Upper lobe of left lung (tissue), 6 donors: Measurements from ENCODE around the gene GLRX. TPM values are rescaled to one million over a fixed set of nuclear protein-coding genes. Genes with fewer than 3 reads are reported as not detected.

Experiments
- ATAC-seq, 2 donors: fragments of 200-7000 bp; cut with Tn5 transposase; one replicate each; pipeline ENCODE4 v1.9.1; 2022; ENCODE audit warnings: mild to moderate bottlenecking in 2 of 2, moderate library complexity in 2 of 2; ENCODE audit not compliant: low FRiP score in 2 of 2
- DNase-seq, 2 donors: peaks; one replicate each; pipeline ENCODE4 v3.0.0-alpha.2; 2019 to 2020
- H3K27ac ChIP-seq, 4 donors: fragments of 200-600 bp; sonication (generic); one replicate each; pipeline ENCODE4 v1.5.1; 2016 to 2019
- H3K27me3 ChIP-seq, 4 donors: fragments of 200-600 bp; sonication (generic); one replicate each; pipeline ENCODE4 v1.5.1; 2017 to 2019
- H3K36me3 ChIP-seq, 4 donors: fragments of 200-600 bp; sonication (generic); one replicate each; pipeline ENCODE4 v1.5.1; 2016 to 2019
- H3K4me1 ChIP-seq, 4 donors: fragments of 200-600 bp; sonication (generic); one replicate each; pipeline ENCODE4 v1.5.1; 2018 to 2019
- H3K4me3 ChIP-seq, 4 donors: fragments of 200-600 bp; sonication (generic); one replicate each; pipeline ENCODE4 v1.5.1; 2017 to 2019; ENCODE audit warnings: mild to moderate bottlenecking in 2 of 4, moderate library complexity in 1 of 4
- H3K9me3 ChIP-seq, 4 donors: fragments of 200-600 bp; sonication (generic); one replicate each; pipeline ENCODE4 v1.5.1; 2018 to 2019
- CTCF ChIP-seq, 6 experiments: fragments of 450-650 bp in 4 of 6; fragments of 200-600 bp in 2 of 6; sonication (generic) in 2 of 6; IDR thresholded peaks; one replicate each; pipeline ENCODE4 v1.5.1; 2016 to 2019; ENCODE audit warnings: antibody characterized with exemption in 6 of 6
- EP300 ChIP-seq, 4 donors: sonication (generic); formaldehyde crosslinking; IDR thresholded peaks; one replicate each; pipeline ENCODE4 v1.5.1; 2017; ENCODE audit warnings: antibody characterized with exemption in 4 of 4, control low read depth in 2 of 4
- POLR2A ChIP-seq, 4 donors: fragments of 450-650 bp; IDR thresholded peaks; one replicate each; pipeline ENCODE4 v1.5.1; 2016 to 2017; ENCODE audit warnings: antibody characterized with exemption in 4 of 4, mild to moderate bottlenecking in 2 of 4
- POLR2AphosphoS5 ChIP-seq, 2 donors: sonication (generic); formaldehyde crosslinking; IDR thresholded peaks; one replicate each; pipeline ENCODE4 v1.5.1; 2017; ENCODE audit warnings: antibody characterized with exemption in 2 of 2
- WGBS, 2 donors: methylation state at CpG; one replicate each; pipeline ENCODE4 v1.1.5; 2017 to 2018; 5-methylcytosine and 5-hydroxymethylcytosine counted together
- total RNA-seq, 6 donors: library from RNA; depleted of rRNA in 4 of 6; stranded (reverse); fragments of >200 nt in 4 of 6; gene quantifications; one replicate each; pipeline versions ENCODE4 v1.1.0 to v1.2.1, GENCODE V29; 2016 to 2021
- donor health status: DM: no; HTN: no; CAD: no; lungs with moderate emphysema.
- donor health status: DM: no; HTN: yes; CAD: no; lungs with severe emphysema.

Gene GLRX
- total RNA-seq, 6 donors from 2014 or later: 22.0 to 99.9 (median 78.5) TPM

DNA sequence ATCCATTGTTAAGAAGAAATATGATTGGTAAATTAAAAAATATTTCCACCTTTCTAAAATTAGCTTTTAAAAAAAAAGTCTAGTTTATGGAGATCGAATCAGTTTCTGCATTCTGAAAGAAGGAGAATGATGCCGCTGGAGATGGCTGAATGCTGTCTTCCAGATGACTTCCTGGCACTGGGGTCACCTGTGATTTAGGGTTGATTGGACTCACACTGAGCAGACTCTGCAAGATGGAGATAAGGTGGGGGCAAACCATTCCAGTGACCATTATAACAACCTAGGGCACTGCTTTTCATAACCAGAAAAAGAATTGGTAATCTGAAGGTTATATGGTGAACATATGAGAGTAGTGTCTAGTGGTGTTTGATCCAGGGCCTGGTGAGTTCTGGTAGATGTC is 50.6 kb downstream of the GLRX start:
- DNase-seq (no peak), ATAC-seq (no peak)
- H3K4me1 ChIP-seq: peaks cover 0 to 11% (median 5%) of the 10 kb centered on the region in 4 donors
- H3K9me3 ChIP-seq: no peaks in the 10 kb centered on the region
- H3K27ac ChIP-seq: no peak overlapping the region
- H3K4me3 ChIP-seq: no peak overlapping the region
- no peaks in the 10 kb centered on the region for H3K27me3 ChIP-seq
- WGBS, 2 donors: 93 to 94% methylated on average over 2 of the region's 2 CpGs
- TF ChIP-seq POLR2AphosphoS5 (IDR thresholded peaks at IDR 0.05) (no peak), CTCF (IDR thresholded peaks at IDR 0.05) (no peak), EP300 (IDR thresholded peaks at IDR 0.05) (no peak), POLR2A (IDR thresholded peaks at IDR 0.05) (no peak)
- H3K36me3 ChIP-seq: peaks cover 0 to 14% (median 5%) of the 10 kb centered on the region in 4 donors

- no peak for ATAC-seq
These were observed 51.5 kb downstream of the GLRX start for GRCh38 chr5:95770830-95771708.

GRCh38 chr5:95768731-95769130 is 53.8 kb downstream of the GLRX start:
- H3K36me3 ChIP-seq: peaks cover 0 to 25% (median 5%) of the 10 kb centered on the region in 4 donors
- WGBS, 2 donors: 95 to 97% methylated on average over 8 to 9 of the region's 9 CpGs
- no peak overlapping the region for H3K4me3 ChIP-seq
- DNase-seq: peak in 1 of 2 donors; percentile 40
- no peaks in the 10 kb centered on the region for H3K27me3 ChIP-seq
- peaks cover 0 to 7% (median 3%) of the 10 kb centered on the region in 4 donors for H3K4me1 ChIP-seq
- no peak for ATAC-seq
- no peak for TF ChIP-seq POLR2A (IDR thresholded peaks at IDR 0.05)
- no peaks in the 10 kb centered on the region for H3K9me3 ChIP-seq
- H3K27ac ChIP-seq: no peak overlapping the region

More at GRCh38 chr5:95770830-95771708, 51.5 kb downstream of the GLRX start:
- WGBS, 2 donors: 57 to 64% methylated on average over 8 of the region's 8 CpGs
- Histone ChIP-seq H3K4me1 (peaks cover 0 to 11% (median 5%) of the 10 kb centered on the region in 4 donors), H3K27me3 (no peaks in the 10 kb centered on the region), H3K9me3 (no peaks in the 10 kb centered on the region), H3K4me3 (no peak overlapping the region), H3K27ac (no peak overlapping the region), H3K36me3 (peaks cover 0 to 14% (median 5%) of the 10 kb centered on the region in 4 donors)
- TF ChIP-seq POLR2A (IDR thresholded peaks at IDR 0.05): no peak
- TF ChIP-seq CTCF (IDR thresholded peaks at IDR 0.05): no peak
- no peak for TF ChIP-seq POLR2AphosphoS5 (IDR thresholded peaks at IDR 0.05)
- TF ChIP-seq EP300 (IDR thresholded peaks at IDR 0.05): no peak
- DNase-seq: peak in 1 of 2 donors; percentile 32

- TF ChIP-seq EP300 (IDR thresholded peaks at IDR 0.05) (no peak), POLR2AphosphoS5 (IDR thresholded peaks at IDR 0.05) (no peak), CTCF (IDR thresholded peaks at IDR 0.05) (no peak), POLR2A (IDR thresholded peaks at IDR 0.05) (no peak)
- no peaks in the 10 kb centered on the region for H3K9me3 ChIP-seq
- H3K4me1 ChIP-seq: peaks cover 24 to 34% (median 31%) of the 10 kb centered on the region in 4 donors
- H3K4me3 ChIP-seq: no peak overlapping the region
- H3K27me3 ChIP-seq: no peaks in the 10 kb centered on the region
- no peak overlapping the region for H3K27ac ChIP-seq
- DNase-seq (no peak), ATAC-seq (no peak)
- 97 to 99% methylated on average over 6 of the region's 6 CpGs for WGBS, 2 donors
- peaks cover 0 to 18% (median 2%) of the 10 kb centered on the region in 4 donors for H3K36me3 ChIP-seq
These were observed 58.6 kb downstream of the GLRX start for GRCh38 chr5:95763941-95764340.

Other genes with a start within 250 kb of the GLRX start
- 1 to 10 TPM in 1 of 6 donors, under 1 TPM in 2, not detected in 3; 0.30 to 2.0 (median 0.74) TPM for gene GPR150, start 202.6 kb downstream of the GLRX start, total RNA-seq
- 1 to 10 TPM; 1.0 to 6.8 (median 1.8) TPM for gene RFESD, start 175.9 kb downstream of the GLRX start, total RNA-seq
- gene SPATA9, start 139.7 kb downstream of the GLRX start, total RNA-seq: under 1 TPM in 1 of 6 donors, not detected in 5; 0.23 TPM
- gene RHOBTB3, start 91.4 kb downstream of the GLRX start, total RNA-seq: 100 to 1,000 TPM in 1 of 6 donors, 10 to 100 TPM in 5; 42.4 to 104 (median 60.9) TPM
- 100 to 1,000 TPM in 1 of 6 donors, 10 to 100 TPM in 5; 44.4 to 203 (median 54.3) TPM for gene ELL2, start 139.1 kb upstream of the GLRX start, total RNA-seq